ENCODE measurements around the gene TUBA1C. TPM values are rescaled to one million over a fixed set of nuclear protein-coding genes. Genes with fewer than 3 reads are reported as not detected.
"Not testable (repeated sequence)": the region's sequence is repeated elsewhere in the genome, so short reads cannot be mapped to it uniquely, and the experiment has no call there.

The TUBA1C gene
- total and polyA plus RNA-seq, 2 of the 4 experiments (the other 2 are of a cell fraction), result 1,420 to 2,555 TPM

- Histone ChIP-seq H3K9me3 (ENCODE audit: control insufficient read depth, insufficient read depth, low read length) (no peaks in the 10 kb centered on the region), H3K4me2 (ENCODE audit: low read depth, low read length) (no peak overlapping the region; the same call in 1 of the 2 replicates), H3K4me3 (ENCODE audit: insufficient read depth, low read depth, low read length) (no peak overlapping the region), H2AFZ (replicated peaks; ENCODE audit: low read length, poor library complexity) (no peak overlapping the region), H2BK15ac (ENCODE audit: low read depth, low read length) (peak overlapping the region; percentile 9; the same call in 1 of the 3 replicates), H3K27me3 (ENCODE audit: control insufficient read depth, insufficient read depth, low read length) (no peaks in the 10 kb centered on the region), H4K91ac (ENCODE audit: insufficient read depth, low read depth, low read length) (no peak overlapping the region), H3K14ac (replicated peaks; ENCODE audit: low read depth, low read length) (peak overlapping the region; percentile 83), H3K56ac (ENCODE audit: extremely low read depth, insufficient read depth, low read length) (no peak overlapping the region), H4K20me1 (ENCODE audit: insufficient read depth, low read length) (no peaks in the 10 kb centered on the region), H4K8ac (ENCODE audit: low read depth in 2 of 2, low read length in 2 of 2) (peak overlapping the region in 1 of 2 experiments; percentile 32; a peak in 1 of 4 replicates), H3K4ac (ENCODE audit: low read depth, low read length) (peak overlapping the region; percentile 70), H4K5ac (ENCODE audit: low read depth, low read length) (no peak overlapping the region), H2BK120ac (ENCODE audit: low read depth, low read length) (no peak overlapping the region), H3K9ac (ENCODE audit: low read depth, low read length) (no peak overlapping the region), H3K23ac (ENCODE audit: low read depth, low read length) (0 out of 2 replicates have a peak overlapping the region, but pooled peaks have one; percentile 32), H2AK9ac (replicated peaks; ENCODE audit: low read depth, low read length, poor library complexity) (no peak overlapping the region), H3K27ac (ENCODE audit: insufficient read depth, low read length) (no peak overlapping the region), H3K9me1 (ENCODE audit: insufficient read depth, low read length) (peaks cover 3% of the 10 kb centered on the region), H2AK5ac (ENCODE audit: low read depth, low read length) (peak overlapping the region; percentile 7; the same call in 1 of the 2 replicates), H3K4me1 (ENCODE audit: control insufficient read depth, insufficient read depth, low read length) (peaks cover 3% of the 10 kb centered on the region; the same call in 1 of the 2 replicates), H3K18ac (ENCODE audit: low read depth, low read length) (no peak overlapping the region), H2BK5ac (ENCODE audit: low read depth, low read length, poor library complexity, severe bottlenecking) (peak overlapping the region; percentile 49), H3K79me1 (ENCODE audit: low read depth in 1 of 2, low read length in 2 of 2) (peaks cover 8 to 25% of the 10 kb centered on the region in 2 experiments; a peak in 3 of 4 replicates), H2BK20ac (ENCODE audit: low read depth, low read length) (no peak overlapping the region), H3K36me3 (ENCODE audit: control insufficient read depth, insufficient read depth, low read length) (no peaks in the 10 kb centered on the region)
- ChIA-PET CTCF (no interaction called here), POLR2A (ENCODE audit: unreplicated experiment) (interaction anchor here (0.6 kb wide), 2 partner anchors 9 to 16 kb away, joined by 4 to 5 read pairs; no protein-coding TSS in a partner anchor)
- TF ChIP-seq SMC3 (IDR thresholded peaks at IDR 0.05; ENCODE audit: low read depth, low read length) (no peak), MAFK (IDR thresholded peaks at IDR 0.05; ENCODE audit: low read depth, low read length) (0 out of 2 replicates have a peak, but pooled peaks have one; percentile 26)
- intact Hi-C loops (cut with micrococcal nuclease) (no loop called here), dilution Hi-C loops (cut with HindIII; ENCODE audit: low sequenced_read_pairs, unreplicated experiment) (no loop called here), in situ Hi-C loops (cut with MboI; ENCODE audit: low sequenced_read_pairs) (no loop called here)
- BruUV-seq (replicated peaks), result no TSS peak
- ATAC-seq (ENCODE audit: low read depth), result peak; percentile 51; the same call in 1 of the 2 replicates
- DNase-seq, result peak; percentile 75
- WGBS, 2 experiments (ENCODE audit: extremely low coverage in 2 of 2, insufficient read length in 1 of 2), result 75% methylated on average over 8 of the region's 11 CpGs; no CpG with 5 or more reads in 1 of the 2 experiments
These were observed 11.8 kb upstream of the TUBA1C start for GRCh38 chr12:49253033-49253623.

GRCh38 chr12:49255456-49255855 lies 9.4 kb upstream of the TUBA1C start:
- H3K4me3 ChIP-seq (ENCODE audit: insufficient read depth, low read depth, low read length); BruUV-seq (replicated peaks); H3K9ac ChIP-seq (ENCODE audit: low read depth, low read length); H2AK9ac ChIP-seq (replicated peaks; ENCODE audit: low read depth, low read length, poor library complexity); H3K4ac ChIP-seq (ENCODE audit: low read depth, low read length); intact Hi-C loops (cut with micrococcal nuclease); ATAC-seq (ENCODE audit: low read depth); H3K27ac ChIP-seq (ENCODE audit: insufficient read depth, low read length); H3K4me1 ChIP-seq (ENCODE audit: control insufficient read depth, insufficient read depth, low read length); H2BK120ac ChIP-seq (ENCODE audit: low read depth, low read length); H3K27me3 ChIP-seq (ENCODE audit: control insufficient read depth, insufficient read depth, low read length); H2AK5ac ChIP-seq (ENCODE audit: low read depth, low read length); H2AFZ ChIP-seq (replicated peaks; ENCODE audit: low read length, poor library complexity); H2BK15ac ChIP-seq (ENCODE audit: low read depth, low read length); H4K20me1 ChIP-seq (ENCODE audit: insufficient read depth, low read length); H2BK20ac ChIP-seq (ENCODE audit: low read depth, low read length); dilution Hi-C loops (cut with HindIII; ENCODE audit: low sequenced_read_pairs, unreplicated experiment); H3K9me3 ChIP-seq (ENCODE audit: control insufficient read depth, insufficient read depth, low read length); H3K23ac ChIP-seq (ENCODE audit: low read depth, low read length); H3K18ac ChIP-seq (ENCODE audit: low read depth, low read length); H4K8ac ChIP-seq (ENCODE audit: low read depth in 2 of 2, low read length in 2 of 2); CTCF ChIA-PET; H3K14ac ChIP-seq (replicated peaks; ENCODE audit: low read depth, low read length); in situ Hi-C loops (cut with MboI; ENCODE audit: low sequenced_read_pairs); H4K5ac ChIP-seq (ENCODE audit: low read depth, low read length); H4K91ac ChIP-seq (ENCODE audit: insufficient read depth, low read depth, low read length); H3K4me2 ChIP-seq (ENCODE audit: low read depth, low read length); H2BK5ac ChIP-seq (ENCODE audit: low read depth, low read length, poor library complexity, severe bottlenecking); DNase-seq; H3K36me3 ChIP-seq (ENCODE audit: control insufficient read depth, insufficient read depth, low read length); H3K56ac ChIP-seq (ENCODE audit: extremely low read depth, insufficient read depth, low read length); H3K9me1 ChIP-seq (ENCODE audit: insufficient read depth, low read length): not testable (repeated sequence)
- POLR2A ChIA-PET (ENCODE audit: unreplicated experiment), result interaction anchor here (0.7 kb wide), 1 partner anchor 144 kb away, joined by 3 read pairs; no protein-coding TSS in a partner anchor
- H3K79me1 ChIP-seq (ENCODE audit: low read depth in 1 of 2, low read length in 2 of 2), result peaks cover 6 to 41% of the 10 kb centered on the region in 2 experiments; a peak in 3 of 4 replicates
- 93% methylated on average over 6 of the region's 10 CpGs; no CpG with 5 or more reads in 1 of the 2 experiments for WGBS, 2 experiments (ENCODE audit: extremely low coverage in 2 of 2, insufficient read length in 1 of 2)

Data from IMR-90 (cell line).